Liver (tissue), 3 donors: ENCODE results near the gene ERC2.

Experiments
- CTCF ChIP-seq: fragments of 150-350 bp; IDR thresholded peaks from 2 replicates; pipeline ENCODE4 v1.5.1; 2017; ENCODE audit warnings: improper control_type of control experiment, low read depth, low read length; ENCODE audit not compliant: missing input control
- FOXA2 ChIP-seq: IDR thresholded peaks from 2 replicates; pipeline ENCODE4 v1.6.1; 2016; ENCODE audit warnings: antibody characterized with exemption
- SP1 ChIP-seq: IDR thresholded peaks from 2 replicates; pipeline ENCODE4 v1.6.1; 2018; ENCODE audit warnings: antibody characterized with exemption, mild to moderate bottlenecking
- TAF1 ChIP-seq: conservative IDR thresholded peaks from 2 replicates; pipeline ENCODE4 v1.6.1; 2016; ENCODE audit warnings: antibody characterized with exemption, mild to moderate bottlenecking
- donor health status: healthy.
- donor health status: healthy.

DNA sequence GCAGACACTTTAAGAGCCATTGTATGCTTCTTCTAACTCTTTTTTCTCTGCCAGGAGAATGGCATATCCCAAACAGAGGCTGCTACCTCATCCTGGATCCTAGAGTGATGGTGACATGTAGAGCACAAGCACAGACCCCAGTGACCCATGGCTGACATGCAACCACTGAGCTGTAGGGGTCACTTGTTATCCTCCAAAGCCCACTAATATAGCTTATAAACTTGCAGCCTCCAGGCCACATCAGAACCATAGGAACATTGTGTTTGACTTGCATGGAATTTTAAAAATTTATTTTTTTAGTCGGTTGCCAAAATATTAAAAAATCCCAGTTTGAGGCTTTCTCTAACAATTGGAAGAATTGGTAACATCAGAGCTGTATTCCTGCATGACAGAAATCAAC is 698.2 kb downstream of the ERC2 start:
- TF ChIP-seq TAF1, result no peak
- TF ChIP-seq CTCF, result no peak
- no peak for TF ChIP-seq FOXA2
- TF ChIP-seq SP1, result no peak
